Measurements from ENCODE around the gene LRCH4.

The LRCH4 gene

DNA sequence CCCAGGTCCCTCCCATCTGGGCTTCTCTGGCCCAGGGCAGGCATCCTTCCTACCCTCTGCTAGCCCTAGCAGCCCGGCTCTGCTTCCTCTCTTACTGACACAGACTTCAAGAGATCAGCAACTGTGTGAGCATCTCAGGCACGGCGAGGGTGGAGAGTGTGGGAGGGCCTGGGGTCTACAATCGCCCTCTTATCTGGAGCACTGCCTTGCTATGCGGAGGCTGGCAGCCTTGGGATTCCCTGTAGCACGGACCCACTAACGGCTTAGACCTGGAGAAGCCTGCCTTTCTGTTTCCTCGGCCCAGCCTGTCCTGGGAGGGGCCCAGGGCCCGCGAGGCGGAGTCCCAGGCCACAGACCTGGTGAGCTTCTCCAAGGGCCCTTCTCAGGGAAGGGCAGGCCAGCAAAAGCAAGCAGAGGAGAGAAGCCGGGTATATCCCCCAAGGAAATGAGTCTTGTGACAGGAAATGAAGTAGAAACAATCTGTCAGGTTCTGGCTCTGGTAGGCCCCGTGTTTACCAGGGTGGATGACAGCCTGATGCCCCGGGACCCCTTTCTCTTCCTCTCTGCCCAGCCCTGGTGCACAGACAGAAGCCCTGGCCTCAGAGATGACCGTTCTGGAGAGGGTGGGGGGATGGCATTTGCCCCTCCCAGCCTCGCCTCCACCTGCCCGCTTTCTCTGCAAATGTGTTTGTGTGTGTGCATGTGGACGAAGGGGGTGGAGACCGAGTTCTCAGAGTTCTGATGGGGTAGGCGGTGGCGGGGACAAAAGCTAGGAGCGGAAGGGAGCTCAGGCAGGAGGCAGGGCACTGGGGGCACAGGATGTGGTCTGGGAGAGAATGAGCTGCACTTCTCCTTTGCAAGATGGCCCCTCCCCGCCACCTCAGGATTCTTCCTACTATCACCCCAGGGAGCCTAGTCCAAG, 2.5 kb downstream of the LRCH4 start:
- peaks cover 24% of the 10 kb centered on the region for H3K4me1 ChIP-seq (ENCODE audit: insufficient read depth, low read length)
- H2AFZ ChIP-seq (ENCODE audit: low read depth, low read length): no peak overlapping the region
- H3K36me3 ChIP-seq (ENCODE audit: insufficient read depth, low read length): peaks cover 38% of the 10 kb centered on the region
- H3K27me3 ChIP-seq (ENCODE audit: insufficient read depth, low read length): no peaks in the 10 kb centered on the region
- H3K9me3 ChIP-seq (ENCODE audit: low read length): no peaks in the 10 kb centered on the region
- no peak overlapping the region for H3K4me3 ChIP-seq (ENCODE audit: low read length)

DNA sequence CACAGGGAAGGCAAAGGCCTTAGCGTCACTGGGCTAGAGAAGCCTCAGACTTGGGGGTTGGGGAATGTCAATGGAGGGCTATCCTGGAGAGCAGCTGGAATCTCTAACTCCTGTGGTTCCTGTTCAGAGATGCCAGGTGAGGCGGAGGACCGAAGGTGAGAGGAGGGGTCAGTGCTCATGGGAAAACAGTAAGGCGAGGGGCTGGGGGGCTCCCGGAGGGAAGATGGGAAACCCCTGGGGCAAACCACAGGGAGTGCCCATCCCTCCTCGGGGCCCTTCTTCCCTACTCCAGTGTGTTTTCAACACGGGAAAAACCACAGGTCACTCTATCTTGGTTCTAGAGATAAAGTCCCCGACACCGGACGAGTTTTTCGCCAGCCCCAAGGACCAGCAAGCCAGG, 3.3 kb downstream of the LRCH4 start:
- H2AFZ ChIP-seq (ENCODE audit: low read depth, low read length): no peak overlapping the region
- no peaks in the 10 kb centered on the region for H3K9me3 ChIP-seq (ENCODE audit: low read length)
- H3K4me3 ChIP-seq (ENCODE audit: low read length): no peak overlapping the region
- peaks cover 45% of the 10 kb centered on the region for H3K36me3 ChIP-seq (ENCODE audit: insufficient read depth, low read length)
- H3K4me1 ChIP-seq (ENCODE audit: insufficient read depth, low read length): peaks cover 24% of the 10 kb centered on the region
- no peaks in the 10 kb centered on the region for H3K27me3 ChIP-seq (ENCODE audit: insufficient read depth, low read length)

DNA sequence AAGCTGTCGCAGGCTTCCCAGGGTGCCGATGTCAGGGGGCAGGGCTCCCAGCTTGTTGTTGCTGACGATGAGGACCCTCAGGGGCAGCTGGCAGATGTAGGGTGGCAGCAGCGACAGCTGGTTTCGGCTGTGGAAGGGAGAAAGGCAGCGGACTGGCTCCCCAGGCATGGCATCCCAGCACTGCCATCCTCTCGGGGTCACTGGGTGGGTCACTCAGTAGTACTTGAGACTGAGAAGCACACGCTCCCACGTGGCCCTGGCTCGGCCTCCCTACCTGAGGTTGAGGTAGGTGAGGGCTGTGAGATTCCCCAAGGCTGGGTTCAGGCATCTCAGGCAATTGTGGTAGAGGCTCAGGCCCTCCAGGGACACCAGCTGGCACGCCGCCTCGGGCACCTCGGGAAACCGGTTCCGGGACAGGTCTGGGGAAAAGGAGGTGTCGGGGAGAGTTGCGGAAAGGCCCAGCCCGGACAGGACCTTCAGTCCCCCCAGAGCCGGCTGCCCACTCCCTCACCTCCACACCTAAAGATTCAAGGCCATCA, 3.8 kb downstream of the LRCH4 start:
- H3K9me3 ChIP-seq (ENCODE audit: low read length): no peaks in the 10 kb centered on the region
- H3K4me1 ChIP-seq (ENCODE audit: insufficient read depth, low read length): peaks cover 24% of the 10 kb centered on the region
- no peak overlapping the region for H2AFZ ChIP-seq (ENCODE audit: low read depth, low read length)
- no peak overlapping the region for H3K4me3 ChIP-seq (ENCODE audit: low read length)
- no peaks in the 10 kb centered on the region for H3K27me3 ChIP-seq (ENCODE audit: insufficient read depth, low read length)
- H3K36me3 ChIP-seq (ENCODE audit: insufficient read depth, low read length): peaks cover 51% of the 10 kb centered on the region

GRCh38 chr7:100580466-100581283, 5.3 kb downstream of the LRCH4 start:
- peaks cover 21% of the 10 kb centered on the region for H3K4me1 ChIP-seq (ENCODE audit: insufficient read depth, low read length)
- H2AFZ ChIP-seq (ENCODE audit: low read depth, low read length): no peak overlapping the region
- no peaks in the 10 kb centered on the region for H3K9me3 ChIP-seq (ENCODE audit: low read length)
- no peak overlapping the region for H3K4me3 ChIP-seq (ENCODE audit: low read length)
- peaks cover 60% of the 10 kb centered on the region for H3K36me3 ChIP-seq (ENCODE audit: insufficient read depth, low read length)
- H3K27me3 ChIP-seq (ENCODE audit: insufficient read depth, low read length): no peaks in the 10 kb centered on the region

GRCh38 chr7:100578246-100579183, 7.4 kb downstream of the LRCH4 start:
- Histone ChIP-seq H3K36me3 (ENCODE audit: insufficient read depth, low read length) (peaks cover 68% of the 10 kb centered on the region), H3K4me1 (ENCODE audit: insufficient read depth, low read length) (peaks cover 3% of the 10 kb centered on the region), H3K4me3 (ENCODE audit: low read length) (no peak overlapping the region), H3K9me3 (ENCODE audit: low read length) (no peaks in the 10 kb centered on the region), H2AFZ (ENCODE audit: low read depth, low read length) (no peak overlapping the region), H3K27me3 (ENCODE audit: insufficient read depth, low read length) (no peaks in the 10 kb centered on the region)

GRCh38 chr7:100577507-100577906, 8.4 kb downstream of the LRCH4 start:
- peaks cover 62% of the 10 kb centered on the region for H3K36me3 ChIP-seq (ENCODE audit: insufficient read depth, low read length)
- no peaks in the 10 kb centered on the region for H3K9me3 ChIP-seq (ENCODE audit: low read length)
- no peak overlapping the region for H3K4me3 ChIP-seq (ENCODE audit: low read length)
- no peak overlapping the region for H2AFZ ChIP-seq (ENCODE audit: low read depth, low read length)
- H3K4me1 ChIP-seq (ENCODE audit: insufficient read depth, low read length): peaks cover 4% of the 10 kb centered on the region
- no peaks in the 10 kb centered on the region for H3K27me3 ChIP-seq (ENCODE audit: insufficient read depth, low read length)

GRCh38 chr7:100577103-100577502, 8.8 kb downstream of the LRCH4 start:
- no peak overlapping the region for H3K4me3 ChIP-seq (ENCODE audit: low read length)
- H3K36me3 ChIP-seq (ENCODE audit: insufficient read depth, low read length): peaks cover 59% of the 10 kb centered on the region

GRCh38 chr7:100576384-100576993, 9.4 kb downstream of the LRCH4 start:
- Histone ChIP-seq H3K36me3 (ENCODE audit: insufficient read depth, low read length) (peaks cover 53% of the 10 kb centered on the region), H2AFZ (ENCODE audit: low read depth, low read length) (no peak overlapping the region)

More at GRCh38 chr7:100577103-100577502, 8.8 kb downstream of the LRCH4 start:
- Histone ChIP-seq H3K4me1 (ENCODE audit: insufficient read depth, low read length) (peaks cover 8% of the 10 kb centered on the region), H3K27me3 (ENCODE audit: insufficient read depth, low read length) (no peaks in the 10 kb centered on the region), H3K9me3 (ENCODE audit: low read length) (no peaks in the 10 kb centered on the region), H2AFZ (ENCODE audit: low read depth, low read length) (no peak overlapping the region)

GRCh38 chr7:100575746-100576383, 10.1 kb downstream of the LRCH4 start:
- Histone ChIP-seq H3K36me3 (ENCODE audit: insufficient read depth, low read length) (peaks cover 47% of the 10 kb centered on the region), H3K4me3 (ENCODE audit: low read length) (no peak overlapping the region)

More at GRCh38 chr7:100576384-100576993, 9.4 kb downstream of the LRCH4 start:
- Histone ChIP-seq H3K27me3 (ENCODE audit: insufficient read depth, low read length) (no peaks in the 10 kb centered on the region), H3K9me3 (ENCODE audit: low read length) (no peaks in the 10 kb centered on the region), H3K4me1 (ENCODE audit: insufficient read depth, low read length) (peaks cover 13% of the 10 kb centered on the region), H3K4me3 (ENCODE audit: low read length) (no peak overlapping the region)

GRCh38 chr7:100575206-100575631, 10.7 kb downstream of the LRCH4 start:
- no peaks in the 10 kb centered on the region for H3K27me3 ChIP-seq (ENCODE audit: insufficient read depth, low read length)
- H3K4me1 ChIP-seq (ENCODE audit: insufficient read depth, low read length): peaks cover 14% of the 10 kb centered on the region
- H3K36me3 ChIP-seq (ENCODE audit: insufficient read depth, low read length): peaks cover 41% of the 10 kb centered on the region
- no peak overlapping the region for H3K4me3 ChIP-seq (ENCODE audit: low read length)
- H3K9me3 ChIP-seq (ENCODE audit: low read length): no peaks in the 10 kb centered on the region
- H2AFZ ChIP-seq (ENCODE audit: low read depth, low read length): no peak overlapping the region

More at GRCh38 chr7:100575746-100576383, 10.1 kb downstream of the LRCH4 start:
- Histone ChIP-seq H3K27me3 (ENCODE audit: insufficient read depth, low read length) (no peaks in the 10 kb centered on the region), H3K9me3 (ENCODE audit: low read length) (no peaks in the 10 kb centered on the region), H2AFZ (ENCODE audit: low read depth, low read length) (no peak overlapping the region), H3K4me1 (ENCODE audit: insufficient read depth, low read length) (peaks cover 13% of the 10 kb centered on the region)

- Histone ChIP-seq H3K36me3 (ENCODE audit: insufficient read depth, low read length) (peaks cover 35% of the 10 kb centered on the region), H3K4me1 (ENCODE audit: insufficient read depth, low read length) (peaks cover 19% of the 10 kb centered on the region), H3K4me3 (ENCODE audit: low read length) (no peak overlapping the region)
Measured at GRCh38 chr7:100574362-100575205, 11.3 kb downstream of the LRCH4 start.

More at GRCh38 chr7:100574362-100575205, 11.3 kb downstream of the LRCH4 start:
- Histone ChIP-seq H3K9me3 (ENCODE audit: low read length) (no peaks in the 10 kb centered on the region), H3K27me3 (ENCODE audit: insufficient read depth, low read length) (no peaks in the 10 kb centered on the region), H2AFZ (ENCODE audit: low read depth, low read length) (no peak overlapping the region)

Data from neuron (in vitro differentiated cells).